ENCODE measurements around the gene TBC1D22A. TPM values are rescaled to one million over a fixed set of nuclear protein-coding genes. Genes with fewer than 3 reads are reported as not detected.

Gene TBC1D22A
- total and polyA plus RNA-seq, 2 donors (not counting 3 experiments of a cell fraction or from before 2014, with no cell fraction given): 26.1 to 32.4 TPM

DNA sequence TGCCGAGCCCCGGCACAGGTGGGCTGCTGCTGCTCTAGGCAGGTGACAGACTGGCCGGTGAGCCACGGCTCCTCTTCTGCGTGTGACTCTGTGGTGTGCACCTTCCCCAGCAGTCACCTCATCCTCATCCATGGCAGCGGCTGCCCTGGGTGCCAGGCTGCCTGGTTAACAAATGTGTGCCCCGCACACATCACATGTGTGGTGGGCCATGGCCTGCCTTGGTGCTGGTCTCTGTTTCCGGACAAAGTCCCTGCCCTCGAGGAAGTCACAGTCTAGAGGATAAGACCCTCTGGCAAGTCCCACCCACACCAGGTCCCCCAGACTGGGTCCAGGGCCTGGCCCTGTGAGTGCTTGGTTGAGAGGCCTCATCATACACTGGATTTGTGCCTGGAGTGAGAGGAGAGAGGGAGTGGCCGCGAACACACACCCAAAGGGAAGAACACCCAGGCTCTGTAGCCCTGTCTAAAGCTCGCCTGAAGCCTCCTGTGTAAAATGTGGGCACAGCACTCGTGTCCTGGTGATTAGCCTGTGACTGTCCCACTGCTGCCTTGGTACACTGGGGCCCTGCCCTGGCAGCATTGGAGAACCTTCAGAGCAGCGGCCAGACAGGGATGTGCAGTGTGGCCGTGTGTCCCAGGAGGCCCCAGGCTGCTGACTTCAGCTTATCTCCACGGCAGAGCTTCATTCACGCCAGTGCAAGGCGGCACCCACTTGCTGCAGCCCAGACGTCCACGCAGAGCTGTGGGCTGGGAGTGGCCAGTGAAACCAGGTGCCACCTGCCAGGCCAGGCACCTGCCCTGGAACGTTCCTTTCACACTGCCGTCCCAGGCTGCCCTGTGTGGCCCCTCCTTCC, 269.9 kb downstream of the TBC1D22A start:
- Histone ChIP-seq H3K36me3 (ENCODE audit: control insufficient read depth in 2 of 2, extremely low read depth in 1 of 2, insufficient read depth in 2 of 2, low read length in 2 of 2) (no peaks in the 10 kb centered on the region), H3K4me1 (ENCODE audit: control insufficient read depth, extremely low read depth, insufficient read depth, low read length) (peaks cover 6% of the 10 kb centered on the region), H3K9ac (replicated peaks; ENCODE audit: extremely low read depth, insufficient read depth, low read length) (no peak overlapping the region), H3K27me3 (ENCODE audit: control insufficient read depth in 2 of 2, insufficient read depth in 2 of 2, low read length in 2 of 2) (no peaks in the 10 kb centered on the region), H3K4me2 (ENCODE audit: insufficient read depth, low read length) (no peak overlapping the region), H4K20me1 (replicated peaks; ENCODE audit: control insufficient read depth, extremely low read depth, insufficient read depth, low read length) (no peaks in the 10 kb centered on the region), H3K27ac (ENCODE audit: insufficient read depth, low read depth, low read length) (no peak overlapping the region), H3K9me3 (replicated peaks; ENCODE audit: control insufficient read depth, insufficient read depth, low read length) (no peaks in the 10 kb centered on the region), H3K79me2 (ENCODE audit: control insufficient read depth, insufficient read depth, low read length) (no peaks in the 10 kb centered on the region), H2AFZ (ENCODE audit: low read depth, low read length) (no peak overlapping the region), H3K4me3 (replicated peaks in 1 of 3; ENCODE audit: insufficient read depth in 1 of 3, low read depth in 1 of 3, low read length in 3 of 3) (no peak overlapping the region), H3K9me1 (replicated peaks; ENCODE audit: control insufficient read depth, extremely low read depth, insufficient read depth, low read length) (no peaks in the 10 kb centered on the region)
- ChIA-PET POLR2A (no interaction called here), CTCF (no interaction called here)
- intact Hi-C loops (cut with micrococcal nuclease): no loop called here
- no TSS peak for BruUV-seq (replicated peaks)
- DNase-seq (ENCODE audit: low read depth, low spot score): no peak
- FAIRE-seq: no peak
- TF ChIP-seq FOS (IDR thresholded peaks at IDR 0.05; ENCODE audit: borderline replicate concordance, insufficient read depth, low read length) (no peak), EZH2 (IDR thresholded peaks at IDR 0.05; ENCODE audit: borderline replicate concordance, low read depth, low read length, severe bottlenecking) (no peak), GATA2 (IDR thresholded peaks at IDR 0.05; ENCODE audit: insufficient read depth, insufficient read length, low read depth, low read length) (no peak), JUN (IDR thresholded peaks at IDR 0.05; ENCODE audit: borderline replicate concordance, insufficient read depth, insufficient read length, low read depth) (no peak), MYC (IDR thresholded peaks at IDR 0.05; ENCODE audit: low read depth, low read length) (no peak), POLR2A (IDR thresholded peaks at IDR 0.05; ENCODE audit: low read depth, low read length) (no peak)
- TF ChIP-seq, protein P1, sequence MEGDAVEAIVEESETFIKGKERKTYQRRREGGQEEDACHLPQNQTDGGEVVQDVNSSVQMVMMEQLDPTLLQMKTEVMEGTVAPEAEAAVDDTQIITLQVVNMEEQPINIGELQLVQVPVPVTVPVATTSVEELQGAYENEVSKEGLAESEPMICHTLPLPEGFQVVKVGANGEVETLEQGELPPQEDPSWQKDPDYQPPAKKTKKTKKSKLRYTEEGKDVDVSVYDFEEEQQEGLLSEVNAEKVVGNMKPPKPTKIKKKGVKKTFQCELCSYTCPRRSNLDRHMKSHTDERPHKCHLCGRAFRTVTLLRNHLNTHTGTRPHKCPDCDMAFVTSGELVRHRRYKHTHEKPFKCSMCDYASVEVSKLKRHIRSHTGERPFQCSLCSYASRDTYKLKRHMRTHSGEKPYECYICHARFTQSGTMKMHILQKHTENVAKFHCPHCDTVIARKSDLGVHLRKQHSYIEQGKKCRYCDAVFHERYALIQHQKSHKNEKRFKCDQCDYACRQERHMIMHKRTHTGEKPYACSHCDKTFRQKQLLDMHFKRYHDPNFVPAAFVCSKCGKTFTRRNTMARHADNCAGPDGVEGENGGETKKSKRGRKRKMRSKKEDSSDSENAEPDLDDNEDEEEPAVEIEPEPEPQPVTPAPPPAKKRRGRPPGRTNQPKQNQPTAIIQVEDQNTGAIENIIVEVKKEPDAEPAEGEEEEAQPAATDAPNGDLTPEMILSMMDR (IDR thresholded peaks at IDR 0.05; ENCODE audit: extremely low read depth in 1 of 2, insufficient read depth in 1 of 2, low read depth in 1 of 2, low read length in 2 of 2): no peak
- TF ChIP-seq, protein P2, sequence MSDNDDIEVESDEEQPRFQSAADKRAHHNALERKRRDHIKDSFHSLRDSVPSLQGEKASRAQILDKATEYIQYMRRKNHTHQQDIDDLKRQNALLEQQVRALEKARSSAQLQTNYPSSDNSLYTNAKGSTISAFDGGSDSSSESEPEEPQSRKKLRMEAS (IDR thresholded peaks at IDR 0.05; ENCODE audit: insufficient read depth, insufficient read length): no peak
- dilution Hi-C loops (cut with MboI; ENCODE audit: extremely low pct_ligation_motif_present, low sequenced_read_pairs): no loop called here
